ENCODE results near the gene GALNT6. TPM values are rescaled to one million over a fixed set of nuclear protein-coding genes. Genes with fewer than 3 reads are reported as not detected.

The GALNT6 gene
- total RNA-seq, 4 donors from 2014 or later = 1.1 to 13.8 (median 3.3) TPM

DNA sequence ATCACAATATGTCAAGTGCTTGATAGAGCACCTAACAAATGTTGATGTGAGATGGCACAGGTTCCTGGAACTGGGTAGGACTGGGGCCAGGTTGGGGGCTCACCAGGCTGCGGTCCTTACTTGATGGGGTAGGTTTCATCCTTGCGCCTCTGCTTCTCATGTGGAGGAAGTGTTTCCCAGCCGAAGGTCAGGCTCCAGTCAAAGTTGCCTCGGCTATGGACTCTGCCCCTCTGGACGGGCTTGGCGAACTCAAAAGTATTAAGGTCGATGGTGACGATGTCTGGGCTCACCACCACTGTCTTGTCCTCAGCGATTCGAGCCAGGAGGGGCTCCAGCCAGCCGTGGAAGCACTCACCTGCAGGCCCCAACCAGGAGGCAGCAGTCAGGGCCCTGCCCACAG lies 27.2 kb downstream of the GALNT6 start:
- TF ChIP-seq, protein P1, sequence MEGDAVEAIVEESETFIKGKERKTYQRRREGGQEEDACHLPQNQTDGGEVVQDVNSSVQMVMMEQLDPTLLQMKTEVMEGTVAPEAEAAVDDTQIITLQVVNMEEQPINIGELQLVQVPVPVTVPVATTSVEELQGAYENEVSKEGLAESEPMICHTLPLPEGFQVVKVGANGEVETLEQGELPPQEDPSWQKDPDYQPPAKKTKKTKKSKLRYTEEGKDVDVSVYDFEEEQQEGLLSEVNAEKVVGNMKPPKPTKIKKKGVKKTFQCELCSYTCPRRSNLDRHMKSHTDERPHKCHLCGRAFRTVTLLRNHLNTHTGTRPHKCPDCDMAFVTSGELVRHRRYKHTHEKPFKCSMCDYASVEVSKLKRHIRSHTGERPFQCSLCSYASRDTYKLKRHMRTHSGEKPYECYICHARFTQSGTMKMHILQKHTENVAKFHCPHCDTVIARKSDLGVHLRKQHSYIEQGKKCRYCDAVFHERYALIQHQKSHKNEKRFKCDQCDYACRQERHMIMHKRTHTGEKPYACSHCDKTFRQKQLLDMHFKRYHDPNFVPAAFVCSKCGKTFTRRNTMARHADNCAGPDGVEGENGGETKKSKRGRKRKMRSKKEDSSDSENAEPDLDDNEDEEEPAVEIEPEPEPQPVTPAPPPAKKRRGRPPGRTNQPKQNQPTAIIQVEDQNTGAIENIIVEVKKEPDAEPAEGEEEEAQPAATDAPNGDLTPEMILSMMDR (IDR thresholded peaks at IDR 0.05; ENCODE audit: low read depth) = no peak

DNA sequence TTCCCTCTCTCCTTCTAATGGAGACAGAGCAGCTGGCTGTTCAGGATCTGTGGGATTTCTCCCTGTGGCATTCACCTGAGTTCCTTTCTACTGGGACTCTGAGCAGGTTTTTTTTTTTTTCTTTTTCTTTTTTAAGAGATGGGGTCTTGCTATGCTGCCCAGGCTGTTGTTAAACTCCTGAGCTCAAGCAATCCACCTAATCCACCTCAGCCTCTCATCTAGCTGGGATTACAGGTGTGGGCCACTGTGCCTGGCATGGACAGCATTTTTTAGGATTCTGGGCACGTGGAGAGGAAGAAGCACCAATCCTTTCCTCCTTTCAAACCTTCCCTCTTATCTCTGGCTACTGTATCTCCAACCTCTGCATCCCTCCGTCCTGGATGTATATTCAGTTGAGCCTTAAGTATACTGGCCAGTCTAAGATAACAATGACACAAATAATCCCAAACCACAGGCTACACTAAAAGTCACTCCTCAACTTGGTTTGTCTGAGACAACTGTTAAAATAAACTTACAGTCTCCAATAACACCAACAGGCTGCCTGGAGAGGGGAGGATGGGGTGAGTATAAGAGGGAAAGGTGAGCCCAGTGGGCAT lies 28.4 kb downstream of the GALNT6 start:
- TF ChIP-seq, protein P1 (IDR thresholded peaks at IDR 0.05; ENCODE audit: low read depth) = no peak

DNA sequence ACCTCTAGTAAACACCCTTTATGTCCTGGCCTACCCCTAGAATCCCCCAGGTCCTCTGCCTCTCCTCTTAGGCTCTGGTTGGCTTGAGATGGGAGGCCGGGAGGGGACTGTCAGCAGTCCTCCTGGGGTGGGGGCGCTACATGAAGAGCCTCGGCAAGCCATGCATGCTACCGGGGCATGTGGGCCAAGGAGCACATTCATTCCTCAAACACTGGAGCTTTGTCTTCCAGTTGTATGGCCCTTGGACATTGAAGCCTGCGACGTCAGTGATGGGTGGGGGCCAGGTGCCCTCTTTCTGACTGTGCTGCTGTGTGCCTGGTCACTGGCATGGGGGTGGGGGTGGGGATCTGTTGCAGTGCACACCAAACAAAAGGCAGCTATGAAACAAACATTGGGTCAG lies 28.9 kb downstream of the GALNT6 start:
- TF ChIP-seq, protein P1 (IDR thresholded peaks at IDR 0.05; ENCODE audit: low read depth) = no peak

DNA sequence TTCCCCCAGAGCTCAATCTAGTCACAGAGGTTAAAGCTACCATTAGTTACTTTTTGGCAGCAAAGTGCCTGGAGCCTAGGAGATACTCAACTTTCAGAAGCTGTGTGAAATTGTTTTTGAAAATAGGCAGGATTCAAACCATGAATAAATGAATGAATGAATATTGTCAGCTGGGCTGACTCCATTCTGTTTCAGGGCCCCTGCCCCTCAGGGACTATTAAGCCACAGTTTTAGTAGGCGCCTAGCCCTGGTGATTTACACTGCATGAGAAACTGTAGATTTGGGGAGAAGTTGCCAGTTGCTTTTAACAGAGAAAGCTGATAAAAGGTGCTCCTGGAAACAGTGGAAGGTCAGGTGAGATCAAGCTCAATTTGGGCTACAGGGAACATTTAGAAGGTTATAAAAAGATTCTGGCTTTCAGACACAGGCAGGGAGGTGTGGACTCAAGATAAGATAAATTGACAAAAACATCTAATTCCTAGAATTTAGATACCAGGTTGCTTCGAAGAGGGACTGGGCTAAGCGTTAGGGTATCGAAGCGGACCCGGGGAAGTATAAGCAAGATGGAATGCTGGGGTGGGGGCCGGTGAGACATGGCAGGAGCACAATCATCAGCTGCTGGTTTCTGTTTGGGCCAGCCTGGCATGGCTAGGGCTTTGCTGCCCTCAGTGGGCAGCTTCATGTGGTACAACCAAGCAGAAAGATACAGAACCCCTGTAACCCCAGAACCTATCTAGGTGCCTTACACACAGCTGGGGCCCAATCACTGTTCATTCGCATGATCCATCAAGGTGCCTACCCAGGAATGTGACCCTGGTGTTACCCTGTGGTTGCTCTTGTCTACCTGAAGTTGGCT lies 29.8 kb downstream of the GALNT6 start:
- TF ChIP-seq, protein P1 (IDR thresholded peaks at IDR 0.05; ENCODE audit: low read depth) = no peak

DNA sequence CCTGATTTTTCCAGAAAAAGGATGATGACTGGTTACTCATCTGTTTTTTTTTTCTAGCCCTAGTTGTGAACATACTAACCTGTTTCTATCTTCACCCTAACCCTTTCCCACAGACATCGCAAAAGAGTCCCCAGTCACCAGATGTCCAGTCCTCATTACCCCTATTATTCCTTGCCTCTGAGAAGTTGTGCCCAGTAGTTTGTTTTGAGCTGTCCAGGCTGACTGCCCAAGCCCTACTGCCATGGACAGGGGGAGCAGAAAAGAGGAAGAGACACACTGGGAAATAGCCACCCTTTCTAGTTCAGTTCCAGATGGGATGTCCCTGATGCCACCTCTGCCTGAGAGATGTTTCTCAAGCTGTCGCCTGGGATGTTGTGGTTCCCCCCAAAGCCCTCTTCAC lies 30.9 kb downstream of the GALNT6 start:
- TF ChIP-seq, protein P1 (IDR thresholded peaks at IDR 0.05; ENCODE audit: low read depth) = no peak

DNA sequence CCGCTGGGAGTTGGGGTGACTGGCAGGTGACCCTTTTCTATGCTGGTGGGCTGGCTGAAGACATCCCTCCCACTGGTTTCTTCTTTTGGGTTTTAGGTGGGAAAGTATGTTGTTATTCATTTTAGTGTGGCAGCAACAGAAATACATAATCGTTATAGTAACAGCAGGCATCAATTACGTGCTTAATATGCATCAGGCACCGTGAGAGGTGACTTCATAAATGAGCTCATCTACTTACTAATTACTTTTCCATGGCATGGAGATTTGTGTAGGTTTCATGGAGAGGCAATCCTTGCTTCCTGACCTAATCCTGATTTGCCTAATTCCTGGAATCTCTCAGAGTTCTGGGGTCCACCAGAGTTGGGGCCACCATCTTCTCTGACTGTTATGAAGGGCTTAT lies 31.4 kb downstream of the GALNT6 start:
- TF ChIP-seq, protein P1 (IDR thresholded peaks at IDR 0.05; ENCODE audit: low read depth) = no peak

DNA sequence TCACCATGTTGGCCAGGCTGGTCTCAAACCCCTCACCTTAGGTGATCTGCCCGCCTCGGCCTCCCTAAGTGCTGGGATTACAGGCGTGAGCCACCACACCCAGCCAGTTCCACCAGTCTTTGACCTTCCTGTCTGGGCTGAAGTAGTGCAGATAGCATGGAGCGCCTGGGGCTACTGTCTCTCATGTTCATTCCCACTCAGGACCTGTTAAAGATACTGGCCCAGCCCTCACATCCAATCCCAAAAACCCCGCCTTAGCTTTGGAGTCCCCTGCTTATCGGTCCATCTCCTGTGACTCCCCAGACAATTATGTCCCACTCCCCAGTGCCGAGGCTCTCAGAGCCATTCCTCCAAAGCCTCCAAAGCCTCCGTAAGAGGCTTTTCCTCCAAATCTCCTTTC lies 32.7 kb downstream of the GALNT6 start:
- TF ChIP-seq, protein P1 (IDR thresholded peaks at IDR 0.05; ENCODE audit: low read depth) = no peak

Measured in subcutaneous adipose tissue (tissue), 4 donors.